ENCODE measurements around the gene AGBL4. TPM values are rescaled to one million over a fixed set of nuclear protein-coding genes. Genes with fewer than 3 reads are reported as not detected.
"Not testable (repeated sequence)": the region's sequence is repeated elsewhere in the genome, so short reads cannot be mapped to it uniquely, and the experiment has no call there.

AGBL4 gene
- polyA plus RNA-seq, 1 donor (not counting 4 experiments of a cell fraction or from before 2014, with no cell fraction given) = not detected

DNA sequence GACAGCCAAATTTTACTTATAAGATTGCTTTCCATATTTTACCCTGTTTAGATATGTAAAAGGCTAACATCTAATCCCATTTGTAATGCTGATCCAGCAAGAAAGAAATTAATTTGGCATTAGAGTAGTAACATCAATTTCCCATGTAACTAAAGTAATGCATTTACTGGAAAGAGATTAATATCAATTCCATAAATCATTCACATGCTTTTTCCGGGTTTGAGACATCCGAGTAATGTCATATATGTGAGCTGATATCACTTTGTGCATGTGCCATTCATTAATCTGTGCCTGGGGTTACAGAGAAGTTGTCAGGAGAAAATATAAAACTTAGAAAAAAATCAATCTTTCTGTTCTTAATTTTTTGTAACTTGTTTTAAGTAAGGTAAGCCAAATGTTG, 206.1 kb downstream of the AGBL4 start:
- dilution Hi-C loops (cut with MboI; ENCODE audit: extremely low pct_ligation_motif_present, low sequenced_read_pairs) = no loop called here
- no peaks in the 10 kb centered on the region for H3K9me1 ChIP-seq (ENCODE audit: control insufficient read depth, extremely low read depth, insufficient read depth, low read length)
- no peaks in the 10 kb centered on the region for H3K79me2 ChIP-seq (ENCODE audit: control insufficient read depth, insufficient read depth, low read length)
- H3K27ac ChIP-seq (ENCODE audit: control insufficient read depth, insufficient read depth, low read length) = no peak overlapping the region
- H3K27me3 ChIP-seq (ENCODE audit: control insufficient read depth, extremely low read depth, insufficient read depth, low read length) = no peaks in the 10 kb centered on the region
- H3K4me2 ChIP-seq (ENCODE audit: control insufficient read depth, extremely low read depth, insufficient read depth, low read depth, low read length) = no peak overlapping the region
- H3K9me3 ChIP-seq (ENCODE audit: control insufficient read depth, low read depth, low read length) = no peaks in the 10 kb centered on the region
- no peaks in the 10 kb centered on the region for H3K4me1 ChIP-seq (ENCODE audit: control insufficient read depth, extremely low read depth, insufficient read depth, low read length)
- H4K20me1 ChIP-seq (ENCODE audit: control insufficient read depth, extremely low read depth, insufficient read depth, low read length) = no peaks in the 10 kb centered on the region
- H3K4me3 ChIP-seq (ENCODE audit: control insufficient read depth in 2 of 3, extremely low read depth in 1 of 3, insufficient read depth in 2 of 3, low read depth in 1 of 3, low read length in 3 of 3) = no peak overlapping the region
- H3K36me3 ChIP-seq (ENCODE audit: control insufficient read depth in 2 of 2, extremely low read depth in 1 of 2, insufficient read depth in 2 of 2, low read length in 2 of 2) = no peaks in the 10 kb centered on the region
- no peak for TF ChIP-seq EZH2 (IDR thresholded peaks at IDR 0.05; ENCODE audit: low read length)
- TF ChIP-seq, protein P1, sequence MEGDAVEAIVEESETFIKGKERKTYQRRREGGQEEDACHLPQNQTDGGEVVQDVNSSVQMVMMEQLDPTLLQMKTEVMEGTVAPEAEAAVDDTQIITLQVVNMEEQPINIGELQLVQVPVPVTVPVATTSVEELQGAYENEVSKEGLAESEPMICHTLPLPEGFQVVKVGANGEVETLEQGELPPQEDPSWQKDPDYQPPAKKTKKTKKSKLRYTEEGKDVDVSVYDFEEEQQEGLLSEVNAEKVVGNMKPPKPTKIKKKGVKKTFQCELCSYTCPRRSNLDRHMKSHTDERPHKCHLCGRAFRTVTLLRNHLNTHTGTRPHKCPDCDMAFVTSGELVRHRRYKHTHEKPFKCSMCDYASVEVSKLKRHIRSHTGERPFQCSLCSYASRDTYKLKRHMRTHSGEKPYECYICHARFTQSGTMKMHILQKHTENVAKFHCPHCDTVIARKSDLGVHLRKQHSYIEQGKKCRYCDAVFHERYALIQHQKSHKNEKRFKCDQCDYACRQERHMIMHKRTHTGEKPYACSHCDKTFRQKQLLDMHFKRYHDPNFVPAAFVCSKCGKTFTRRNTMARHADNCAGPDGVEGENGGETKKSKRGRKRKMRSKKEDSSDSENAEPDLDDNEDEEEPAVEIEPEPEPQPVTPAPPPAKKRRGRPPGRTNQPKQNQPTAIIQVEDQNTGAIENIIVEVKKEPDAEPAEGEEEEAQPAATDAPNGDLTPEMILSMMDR (optimal IDR thresholded peaks at IDR 0.05 in 1 of 3, IDR thresholded peaks at IDR 0.05 in 1 of 3, conservative IDR thresholded peaks at IDR 0.05 in 1 of 3; ENCODE audit: extremely low read depth in 1 of 3, insufficient read depth in 2 of 3, low read length in 3 of 3) = no peak
- FAIRE-seq (no peak), DNase-seq (ENCODE audit: low read depth, low spot score) (no peak)
- no peak overlapping the region for H3K9ac ChIP-seq (ENCODE audit: control insufficient read depth, extremely low read depth, insufficient read depth, low read length)
- H2AFZ ChIP-seq (ENCODE audit: control insufficient read depth, low read length) = no peak overlapping the region

DNA sequence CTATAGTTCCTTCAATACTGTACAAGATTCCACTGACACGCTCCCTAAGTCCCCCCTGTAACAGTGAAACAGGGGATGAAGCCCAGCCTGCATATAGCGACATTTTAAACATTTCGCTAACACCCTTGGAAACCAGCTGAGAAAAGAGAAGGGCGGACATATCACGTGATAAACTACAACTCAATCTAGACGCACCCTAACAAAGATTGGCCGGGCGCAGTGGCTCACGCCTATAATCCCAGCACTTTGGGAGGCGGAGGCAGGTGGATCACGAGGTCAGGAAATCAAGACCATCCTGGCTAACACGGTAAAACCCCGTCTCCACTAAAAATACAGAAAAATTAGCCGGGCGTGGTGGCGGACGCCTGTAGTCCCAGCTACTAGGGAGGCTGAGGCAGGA, 236.7 kb downstream of the AGBL4 start:
- H3K27ac ChIP-seq (ENCODE audit: control insufficient read depth, insufficient read depth, low read length); H3K4me1 ChIP-seq (ENCODE audit: control insufficient read depth, extremely low read depth, insufficient read depth, low read length); H3K4me2 ChIP-seq (ENCODE audit: control insufficient read depth, extremely low read depth, insufficient read depth, low read depth, low read length); H3K9me3 ChIP-seq (ENCODE audit: control insufficient read depth, low read depth, low read length); DNase-seq (ENCODE audit: low read depth, low spot score); H3K36me3 ChIP-seq (ENCODE audit: control insufficient read depth in 2 of 2, extremely low read depth in 1 of 2, insufficient read depth in 2 of 2, low read length in 2 of 2); H3K79me2 ChIP-seq (ENCODE audit: control insufficient read depth, insufficient read depth, low read length); H2AFZ ChIP-seq (ENCODE audit: control insufficient read depth, low read length); dilution Hi-C loops (cut with MboI; ENCODE audit: extremely low pct_ligation_motif_present, low sequenced_read_pairs); H3K4me3 ChIP-seq (ENCODE audit: control insufficient read depth in 2 of 3, extremely low read depth in 1 of 3, insufficient read depth in 2 of 3, low read depth in 1 of 3, low read length in 3 of 3); H3K27me3 ChIP-seq (ENCODE audit: control insufficient read depth, extremely low read depth, insufficient read depth, low read length); FAIRE-seq; H3K9ac ChIP-seq (ENCODE audit: control insufficient read depth, extremely low read depth, insufficient read depth, low read length); H4K20me1 ChIP-seq (ENCODE audit: control insufficient read depth, extremely low read depth, insufficient read depth, low read length); H3K9me1 ChIP-seq (ENCODE audit: control insufficient read depth, extremely low read depth, insufficient read depth, low read length): not testable (repeated sequence)

DNA sequence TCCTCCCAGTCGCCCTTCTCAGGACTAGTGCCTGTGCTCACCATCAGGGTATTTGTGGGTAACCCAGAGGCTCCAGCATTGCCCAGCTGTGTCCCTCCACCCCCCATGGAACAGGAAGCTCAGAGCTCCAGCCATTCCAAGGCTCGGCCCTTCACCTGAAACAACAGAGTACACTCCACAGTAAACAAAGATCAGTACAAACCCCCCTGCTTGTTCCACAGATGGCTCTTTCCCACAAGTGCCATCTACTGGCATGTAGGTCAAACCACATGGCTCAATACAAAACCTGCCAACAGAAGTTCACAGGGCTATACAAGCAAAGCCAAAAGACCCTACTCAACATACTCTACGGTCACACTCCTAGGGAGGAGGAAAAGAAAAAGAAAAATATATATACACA, 258.7 kb downstream of the AGBL4 start:
- Histone ChIP-seq H3K36me3 (ENCODE audit: control insufficient read depth in 2 of 2, extremely low read depth in 1 of 2, insufficient read depth in 2 of 2, low read length in 2 of 2) (no peaks in the 10 kb centered on the region), H3K4me1 (ENCODE audit: control insufficient read depth, extremely low read depth, insufficient read depth, low read length) (no peaks in the 10 kb centered on the region), H3K4me3 (ENCODE audit: control insufficient read depth in 2 of 3, extremely low read depth in 1 of 3, insufficient read depth in 2 of 3, low read depth in 1 of 3, low read length in 3 of 3) (no peak overlapping the region), H4K20me1 (ENCODE audit: control insufficient read depth, extremely low read depth, insufficient read depth, low read length) (no peaks in the 10 kb centered on the region), H2AFZ (ENCODE audit: control insufficient read depth, low read length) (no peak overlapping the region), H3K27me3 (ENCODE audit: control insufficient read depth, extremely low read depth, insufficient read depth, low read length) (no peaks in the 10 kb centered on the region), H3K9ac (ENCODE audit: control insufficient read depth, extremely low read depth, insufficient read depth, low read length) (no peak overlapping the region), H3K9me1 (ENCODE audit: control insufficient read depth, extremely low read depth, insufficient read depth, low read length) (no peaks in the 10 kb centered on the region), H3K4me2 (ENCODE audit: control insufficient read depth, extremely low read depth, insufficient read depth, low read depth, low read length) (no peak overlapping the region), H3K79me2 (ENCODE audit: control insufficient read depth, insufficient read depth, low read length) (no peaks in the 10 kb centered on the region), H3K27ac (ENCODE audit: control insufficient read depth, insufficient read depth, low read length) (no peak overlapping the region), H3K9me3 (ENCODE audit: control insufficient read depth, low read depth, low read length) (peaks cover 5% of the 10 kb centered on the region)
- FAIRE-seq (no peak), DNase-seq (ENCODE audit: low read depth, low spot score) (no peak)
- dilution Hi-C loops (cut with MboI; ENCODE audit: extremely low pct_ligation_motif_present, low sequenced_read_pairs) = no loop called here
- TF ChIP-seq, protein P1 (optimal IDR thresholded peaks at IDR 0.05 in 1 of 3, IDR thresholded peaks at IDR 0.05 in 1 of 3, conservative IDR thresholded peaks at IDR 0.05 in 1 of 3; ENCODE audit: extremely low read depth in 1 of 3, insufficient read depth in 2 of 3, low read length in 3 of 3) = peak in 1 of 3 experiments; percentile 8
- TF ChIP-seq EZH2 (IDR thresholded peaks at IDR 0.05; ENCODE audit: low read length) = no peak

DNA sequence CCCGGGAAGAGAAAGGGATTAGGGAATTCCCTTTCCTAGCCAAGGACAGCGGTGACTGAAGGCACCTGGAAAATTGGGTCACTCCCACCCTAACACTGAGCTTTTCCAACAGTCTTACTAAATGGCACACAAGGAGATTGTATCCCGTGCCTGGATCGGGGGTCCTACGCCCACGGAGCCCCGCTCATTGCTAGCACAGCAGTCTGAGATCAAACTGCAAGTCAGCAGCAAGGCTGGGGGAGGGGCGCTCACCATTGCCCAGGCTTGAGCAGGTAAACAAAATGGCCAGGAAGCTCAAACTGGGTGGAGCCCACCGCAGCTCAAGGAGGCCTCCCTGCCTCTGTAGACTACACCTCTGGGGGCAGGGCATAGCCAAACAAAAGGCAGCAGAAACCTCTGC, 285.6 kb downstream of the AGBL4 start:
- H3K9me1 ChIP-seq (ENCODE audit: control insufficient read depth, extremely low read depth, insufficient read depth, low read length); H3K4me3 ChIP-seq (ENCODE audit: control insufficient read depth in 2 of 3, extremely low read depth in 1 of 3, insufficient read depth in 2 of 3, low read depth in 1 of 3, low read length in 3 of 3); dilution Hi-C loops (cut with MboI; ENCODE audit: extremely low pct_ligation_motif_present, low sequenced_read_pairs); H3K4me2 ChIP-seq (ENCODE audit: control insufficient read depth, extremely low read depth, insufficient read depth, low read depth, low read length); H3K4me1 ChIP-seq (ENCODE audit: control insufficient read depth, extremely low read depth, insufficient read depth, low read length); H3K79me2 ChIP-seq (ENCODE audit: control insufficient read depth, insufficient read depth, low read length); FAIRE-seq; H2AFZ ChIP-seq (ENCODE audit: control insufficient read depth, low read length); H3K27me3 ChIP-seq (ENCODE audit: control insufficient read depth, extremely low read depth, insufficient read depth, low read length); H3K9ac ChIP-seq (ENCODE audit: control insufficient read depth, extremely low read depth, insufficient read depth, low read length); H3K36me3 ChIP-seq (ENCODE audit: control insufficient read depth in 2 of 2, extremely low read depth in 1 of 2, insufficient read depth in 2 of 2, low read length in 2 of 2); DNase-seq (ENCODE audit: low read depth, low spot score); H3K9me3 ChIP-seq (ENCODE audit: control insufficient read depth, low read depth, low read length); H3K27ac ChIP-seq (ENCODE audit: control insufficient read depth, insufficient read depth, low read length); H4K20me1 ChIP-seq (ENCODE audit: control insufficient read depth, extremely low read depth, insufficient read depth, low read length): not testable (repeated sequence)

Measured in keratinocyte (primary cell).